HL-60/S4 treated with retinoic acid at 250 ng/mL for 4 days and 3 days (cell line): ENCODE results near the gene ZNF777.

Experiments used
- in situ Hi-C: fragments of 300-500 bp; cut with MboI; formaldehyde crosslinking; loops from 2 replicates; pipeline ENCODE4 v1.7.0; 2022; ENCODE audit warnings: low sequenced_read_pairs

ZNF777 gene

DNA sequence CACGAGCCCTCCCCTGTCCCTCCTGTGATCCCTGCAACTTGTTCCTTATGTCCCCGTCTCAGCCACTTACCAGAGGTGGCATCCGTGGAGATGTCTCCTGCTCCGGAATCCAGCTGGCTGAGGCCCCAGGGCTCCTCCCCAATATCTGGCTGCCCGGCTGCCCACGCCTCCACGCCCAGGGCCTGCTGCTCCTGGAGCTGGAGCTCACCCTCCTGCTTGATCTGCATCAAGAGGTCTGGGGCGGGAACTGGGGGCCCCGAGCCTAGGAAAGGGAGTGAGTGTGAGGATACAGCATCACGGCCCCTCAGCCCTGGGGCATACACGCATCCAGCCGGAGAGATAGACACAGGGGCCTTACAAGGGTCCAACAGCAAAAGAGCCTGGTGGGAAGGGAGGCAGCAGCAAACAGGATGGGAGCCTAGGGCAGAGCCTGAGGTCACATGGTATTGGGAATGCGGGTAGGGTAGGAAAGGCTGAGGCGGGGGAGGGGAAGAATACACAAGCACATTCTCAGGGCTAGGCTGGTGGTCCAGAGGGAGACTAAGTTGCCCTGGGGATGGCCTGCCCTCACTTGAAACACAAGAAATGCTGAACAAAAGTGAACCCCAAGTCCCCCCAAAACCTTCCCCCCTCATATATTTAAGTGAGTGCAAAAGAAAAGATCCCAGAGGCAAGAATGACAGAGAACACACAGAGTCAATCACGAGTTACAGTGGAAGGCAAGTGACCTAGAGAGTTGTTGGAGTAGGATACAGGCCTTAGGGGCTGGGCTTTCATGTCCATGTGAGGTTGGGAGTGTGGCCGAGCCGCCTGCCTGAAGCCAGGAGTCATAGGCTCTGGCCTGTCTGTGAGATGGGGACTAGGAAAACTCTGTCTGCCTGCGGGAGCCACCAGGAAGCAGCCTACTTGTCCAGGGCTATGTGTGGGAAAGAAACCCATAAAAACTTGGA lies 16.9 kb upstream of the ZNF777 start:
- in situ Hi-C loops: no loop called here

- in situ Hi-C loops: no loop called here
Observed at GRCh38 chr7:149476791-149477190, 15.9 kb upstream of the ZNF777 start.

DNA sequence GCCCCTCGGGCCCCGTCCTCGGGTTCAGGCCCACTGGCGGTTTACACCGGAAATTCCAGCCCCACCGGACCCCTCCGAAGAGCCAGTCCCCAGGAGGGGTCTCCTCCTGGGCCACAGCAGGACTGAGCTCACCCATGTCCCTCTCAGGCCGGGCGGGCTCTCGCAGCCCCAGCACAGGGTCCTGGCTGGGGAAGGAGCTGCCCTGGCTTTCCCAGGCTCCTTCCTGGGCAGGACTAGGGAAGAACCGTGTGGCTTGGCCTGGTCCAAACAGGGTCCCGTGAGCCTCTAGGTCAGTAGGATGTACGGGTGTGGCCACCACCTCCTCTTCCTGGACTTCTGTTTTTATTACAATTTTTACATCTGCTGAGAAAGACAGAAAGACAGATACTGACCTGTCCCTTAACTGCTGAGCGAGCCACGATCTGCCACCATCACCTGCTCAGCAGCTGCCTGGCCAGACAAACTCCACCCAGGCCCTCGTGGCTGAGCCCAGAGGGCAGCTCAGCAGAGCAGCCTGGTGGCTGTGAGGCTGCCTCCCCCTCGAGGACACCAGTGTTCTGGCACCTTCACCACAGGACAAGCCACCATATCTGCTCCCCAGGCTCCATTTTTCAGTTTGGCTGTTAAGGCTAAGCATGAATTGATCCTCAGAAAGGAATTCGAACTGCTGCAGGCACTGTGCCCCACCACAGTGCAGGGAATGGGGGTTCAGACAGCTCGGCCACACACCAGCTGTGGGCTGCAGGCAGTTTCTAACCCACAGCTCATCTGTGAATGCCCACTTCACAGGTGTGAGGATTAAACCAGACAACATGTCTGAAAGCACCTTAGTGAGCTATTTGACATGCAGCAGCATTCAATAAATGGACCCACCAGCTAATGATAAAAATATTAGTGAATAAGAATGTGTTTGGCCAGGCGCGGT lies 14.5 kb upstream of the ZNF777 start:
- in situ Hi-C loops: no loop called here

DNA sequence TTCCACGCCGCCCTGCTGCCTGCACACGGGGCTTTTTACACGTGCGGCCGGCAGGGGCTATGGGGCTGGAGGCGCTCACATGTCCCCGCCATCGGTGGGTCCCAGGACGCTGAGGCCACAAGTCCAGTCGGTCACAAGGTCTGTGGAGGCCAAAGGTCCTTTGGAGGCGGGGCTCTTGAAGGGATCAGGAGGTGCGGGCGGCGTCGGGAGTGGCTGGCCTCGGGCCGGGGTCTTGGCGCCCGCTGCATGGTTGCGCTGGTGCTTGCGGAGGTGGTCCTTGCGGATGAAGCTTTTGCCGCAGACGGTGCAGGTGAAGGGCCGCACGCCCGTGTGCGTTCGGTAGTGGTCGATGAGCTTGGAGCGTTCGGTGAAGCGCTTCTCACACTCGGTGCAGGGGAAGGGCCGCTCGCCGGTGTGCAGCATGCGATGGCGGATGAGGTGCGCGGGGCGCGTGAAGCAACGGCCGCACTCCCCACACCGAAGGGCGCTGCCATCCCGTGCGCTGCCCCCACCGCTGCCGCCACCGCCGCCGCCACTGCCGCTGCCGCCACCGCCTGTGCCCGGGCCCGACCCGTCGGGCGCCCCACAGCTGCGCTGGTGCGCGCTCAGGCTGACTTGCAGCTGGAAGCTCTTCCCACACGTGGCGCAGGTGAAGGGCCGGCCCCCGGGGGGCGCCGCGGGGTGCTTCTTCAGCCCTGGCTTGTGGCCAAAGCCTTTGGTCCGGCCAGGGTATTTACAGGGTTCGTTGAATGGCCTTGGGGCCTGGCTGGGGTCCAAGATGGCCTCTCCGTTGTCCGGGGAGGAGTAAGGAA lies 13.7 kb upstream of the ZNF777 start:
- in situ Hi-C loops: no loop called here

DNA sequence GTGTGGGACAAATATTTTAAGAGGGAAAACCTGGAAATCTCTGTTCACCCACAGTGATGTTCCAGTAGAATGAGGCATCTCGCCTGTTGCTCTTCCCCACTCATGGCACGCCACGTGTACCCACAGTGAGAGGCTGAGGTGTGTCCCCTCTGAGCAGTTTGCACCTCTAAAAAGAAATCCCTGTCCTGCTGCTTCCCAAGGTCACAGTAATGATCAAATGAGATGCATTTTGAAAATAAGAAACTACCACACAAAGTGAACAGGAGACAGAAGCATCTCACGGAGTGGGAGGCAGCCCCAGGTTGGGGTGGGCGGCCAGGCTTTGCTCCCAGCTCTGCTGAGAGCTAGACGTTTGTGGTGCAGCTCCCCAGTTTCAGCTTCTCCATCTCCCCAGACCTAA lies 12.4 kb upstream of the ZNF777 start:
- in situ Hi-C loops: no loop called here

GRCh38 chr7:149471289-149471953 lies 10.6 kb upstream of the ZNF777 start:
- in situ Hi-C loops: no loop called here

- in situ Hi-C loops: no loop called here
Observed at GRCh38 chr7:149469806-149470205, 8.9 kb upstream of the ZNF777 start.

DNA sequence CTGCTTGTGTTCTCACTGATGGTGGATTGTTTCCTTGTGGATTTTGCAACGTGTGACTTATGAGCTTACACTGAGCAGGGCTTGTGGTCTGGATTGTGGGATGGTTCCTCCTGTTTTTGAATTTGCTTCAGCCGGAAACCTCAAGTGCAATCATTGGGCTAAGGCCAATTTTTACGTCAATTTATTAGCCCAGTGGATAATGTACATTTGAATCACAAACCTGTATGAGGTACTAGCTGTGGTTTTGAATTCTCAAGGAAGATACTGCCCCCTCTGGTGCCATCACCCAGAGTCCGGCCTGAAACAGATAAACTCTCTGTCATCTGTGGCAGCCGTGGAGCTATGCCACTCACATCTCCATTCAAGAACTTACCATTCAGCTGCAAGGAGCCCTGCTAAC lies 7.3 kb upstream of the ZNF777 start:
- in situ Hi-C loops: no loop called here

GRCh38 chr7:149467321-149467859 lies 6.5 kb upstream of the ZNF777 start:
- in situ Hi-C loops: no loop called here

GRCh38 chr7:149466364-149466763 lies 5.5 kb upstream of the ZNF777 start:
- in situ Hi-C loops: no loop called here

DNA sequence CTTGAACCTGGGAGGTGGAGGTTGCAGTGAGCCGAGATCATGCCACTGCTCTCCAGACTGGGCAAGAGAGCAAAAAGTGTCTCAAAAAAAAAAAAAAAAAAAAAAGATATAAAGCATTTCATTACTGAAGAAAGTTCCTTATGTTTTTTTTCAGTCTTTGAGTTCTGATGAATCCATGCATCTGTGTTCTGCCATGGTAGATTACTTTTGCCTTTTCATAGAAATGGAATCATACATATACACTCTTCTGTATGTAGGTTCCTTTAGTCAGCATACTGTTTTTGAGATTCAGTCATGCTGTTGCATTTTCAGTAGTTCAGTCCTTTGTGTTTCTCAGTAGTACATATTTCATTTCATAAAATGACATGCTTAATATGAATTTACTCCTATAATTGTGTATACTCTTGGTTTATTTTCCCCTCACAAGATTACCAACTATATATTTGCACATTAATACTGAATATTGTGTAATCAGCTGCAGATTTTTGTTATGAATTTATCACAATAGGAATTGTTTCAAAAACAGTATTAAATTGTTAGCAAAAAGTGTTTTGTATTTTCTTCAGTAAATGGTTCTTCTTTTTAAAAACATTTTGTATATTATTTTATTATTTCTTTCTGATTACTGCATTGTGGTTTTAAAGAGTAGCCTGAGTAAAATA lies 2.8 kb upstream of the ZNF777 start:
- in situ Hi-C loops: no loop called here

DNA sequence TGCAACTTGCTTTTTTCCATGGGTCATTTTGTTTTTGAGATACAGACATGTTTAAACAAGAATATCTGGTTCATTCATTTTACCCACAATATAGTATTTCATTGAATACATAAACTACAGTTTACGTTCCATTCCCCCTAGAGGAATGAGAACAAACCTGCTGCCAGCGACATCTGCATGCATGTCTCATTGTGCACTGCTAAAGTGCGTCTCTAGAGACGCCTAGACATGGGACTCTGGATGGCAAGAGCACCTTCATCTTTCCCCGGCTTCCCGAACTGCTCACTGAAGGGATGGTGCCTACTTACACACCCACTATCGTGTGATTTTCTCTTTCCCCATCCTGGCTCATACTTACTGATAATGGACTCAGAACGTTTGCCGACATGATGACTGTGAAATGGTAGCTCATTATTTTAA lies 1.2 kb upstream of the ZNF777 start:
- in situ Hi-C loops: no loop called here

GRCh38 chr7:149459540-149460452 lies 1.1 kb downstream of the ZNF777 start:
- in situ Hi-C loops: no loop called here

GRCh38 chr7:149459201-149459539 lies 1.7 kb downstream of the ZNF777 start:
- in situ Hi-C loops: no loop called here

- in situ Hi-C loops: no loop called here
Observed at GRCh38 chr7:149458235-149458634, 2.6 kb downstream of the ZNF777 start.

DNA sequence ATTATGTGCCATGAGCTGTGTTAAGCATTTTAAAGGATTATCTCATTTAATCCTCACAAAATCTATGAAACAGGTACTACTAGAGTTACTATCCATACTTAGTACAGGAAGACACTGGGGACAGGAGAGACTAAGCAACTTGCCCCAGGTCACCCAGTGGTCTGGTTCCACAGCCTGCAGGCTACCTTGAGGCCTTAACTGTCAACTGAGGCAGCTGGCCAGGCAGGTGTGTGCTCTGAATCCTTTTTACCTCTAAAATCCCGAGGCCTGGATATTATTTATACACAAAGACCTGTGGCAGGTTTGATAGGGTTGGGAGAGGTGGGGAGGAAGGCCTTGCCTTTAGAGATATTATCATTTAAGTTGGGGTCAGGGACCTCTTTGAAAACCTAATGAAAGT lies 3.1 kb downstream of the ZNF777 start:
- in situ Hi-C loops: no loop called here

DNA sequence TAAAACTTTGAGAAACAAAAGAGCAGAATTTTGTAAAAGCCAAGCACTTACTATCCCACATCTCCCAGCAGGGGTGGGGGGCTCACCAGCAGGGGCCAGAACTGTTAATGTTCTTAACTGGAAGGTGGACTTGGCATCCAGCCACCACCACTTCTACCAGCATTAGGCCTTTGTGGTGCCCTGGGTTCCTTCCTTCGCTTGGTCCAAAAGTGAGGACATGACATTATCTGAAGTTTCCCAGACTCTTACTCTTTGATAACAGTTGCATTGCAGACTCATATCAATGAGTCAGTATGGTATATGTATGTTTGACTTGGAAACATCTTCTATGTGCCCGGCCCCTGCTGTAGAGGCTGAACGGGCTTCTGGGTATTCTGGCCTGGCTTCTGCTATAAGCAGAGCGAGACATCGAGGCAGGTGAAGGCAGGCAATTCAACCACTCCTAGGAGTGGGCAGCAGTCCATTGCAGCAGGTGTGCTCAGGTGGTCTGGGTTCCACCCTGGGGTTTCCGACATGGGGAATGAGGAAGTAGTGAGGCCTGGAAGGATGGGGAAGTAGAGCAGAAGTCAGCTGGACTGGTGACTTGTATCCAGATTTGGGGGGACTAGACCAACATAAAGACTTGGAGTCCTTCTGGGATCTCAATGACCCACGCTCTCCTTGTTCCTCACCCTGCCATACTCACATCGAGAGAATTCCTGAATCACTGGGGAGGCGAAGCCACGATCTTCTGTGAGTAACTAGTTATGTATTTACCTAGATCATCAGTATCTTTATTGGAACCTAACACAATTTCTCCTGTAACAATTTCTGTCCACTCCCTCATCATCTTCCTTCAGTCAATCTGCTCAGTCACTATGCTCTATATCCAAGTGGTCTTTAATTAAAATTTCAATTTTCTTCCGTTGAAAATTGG lies 4.1 kb downstream of the ZNF777 start:
- in situ Hi-C loops: no loop called here
